ENCODE data around the gene TIGAR.
A peak's percentile ranks its signal among the peaks of the same experiment; 100 is the strongest.

The TIGAR gene

DNA sequence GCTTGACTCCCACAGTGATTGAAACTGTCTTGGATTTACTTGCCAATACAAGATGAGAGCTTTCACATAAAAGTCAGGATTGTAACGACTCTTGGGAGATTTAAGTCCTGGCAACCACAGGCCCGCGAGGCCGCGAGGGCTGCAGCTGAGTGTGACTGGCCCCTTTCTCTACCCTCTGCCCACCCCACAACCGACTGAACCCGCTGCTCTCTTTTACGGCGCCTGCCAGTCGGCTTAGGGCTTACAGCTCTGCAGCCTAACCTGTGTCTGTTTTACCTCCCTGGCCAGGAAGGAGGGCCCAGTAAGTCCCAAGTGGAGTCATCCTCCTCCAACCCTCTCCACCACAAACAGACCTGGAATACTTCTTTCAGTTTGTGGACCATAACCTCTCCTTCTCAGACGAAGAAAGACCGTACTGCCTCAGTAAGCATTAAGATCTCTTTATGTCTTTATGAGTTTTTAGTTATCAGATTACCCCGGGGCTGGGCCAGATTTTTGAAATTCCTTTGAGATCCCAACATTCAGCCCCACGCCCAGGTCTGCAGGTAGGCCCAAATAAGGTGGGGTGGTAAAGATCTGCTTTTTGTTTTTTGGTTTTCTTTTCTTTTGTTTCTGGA is 12.6 kb upstream of the TIGAR start:
- DNase-seq (ENCODE audit: low read depth): no peak
- no peak overlapping the region for H3K4me3 ChIP-seq (replicated peaks; ENCODE audit: low read depth, low read length)
- TF ChIP-seq, protein P1, sequence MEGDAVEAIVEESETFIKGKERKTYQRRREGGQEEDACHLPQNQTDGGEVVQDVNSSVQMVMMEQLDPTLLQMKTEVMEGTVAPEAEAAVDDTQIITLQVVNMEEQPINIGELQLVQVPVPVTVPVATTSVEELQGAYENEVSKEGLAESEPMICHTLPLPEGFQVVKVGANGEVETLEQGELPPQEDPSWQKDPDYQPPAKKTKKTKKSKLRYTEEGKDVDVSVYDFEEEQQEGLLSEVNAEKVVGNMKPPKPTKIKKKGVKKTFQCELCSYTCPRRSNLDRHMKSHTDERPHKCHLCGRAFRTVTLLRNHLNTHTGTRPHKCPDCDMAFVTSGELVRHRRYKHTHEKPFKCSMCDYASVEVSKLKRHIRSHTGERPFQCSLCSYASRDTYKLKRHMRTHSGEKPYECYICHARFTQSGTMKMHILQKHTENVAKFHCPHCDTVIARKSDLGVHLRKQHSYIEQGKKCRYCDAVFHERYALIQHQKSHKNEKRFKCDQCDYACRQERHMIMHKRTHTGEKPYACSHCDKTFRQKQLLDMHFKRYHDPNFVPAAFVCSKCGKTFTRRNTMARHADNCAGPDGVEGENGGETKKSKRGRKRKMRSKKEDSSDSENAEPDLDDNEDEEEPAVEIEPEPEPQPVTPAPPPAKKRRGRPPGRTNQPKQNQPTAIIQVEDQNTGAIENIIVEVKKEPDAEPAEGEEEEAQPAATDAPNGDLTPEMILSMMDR (IDR thresholded peaks at IDR 0.05; ENCODE audit: low read length, missing control alignments): no peak

DNA sequence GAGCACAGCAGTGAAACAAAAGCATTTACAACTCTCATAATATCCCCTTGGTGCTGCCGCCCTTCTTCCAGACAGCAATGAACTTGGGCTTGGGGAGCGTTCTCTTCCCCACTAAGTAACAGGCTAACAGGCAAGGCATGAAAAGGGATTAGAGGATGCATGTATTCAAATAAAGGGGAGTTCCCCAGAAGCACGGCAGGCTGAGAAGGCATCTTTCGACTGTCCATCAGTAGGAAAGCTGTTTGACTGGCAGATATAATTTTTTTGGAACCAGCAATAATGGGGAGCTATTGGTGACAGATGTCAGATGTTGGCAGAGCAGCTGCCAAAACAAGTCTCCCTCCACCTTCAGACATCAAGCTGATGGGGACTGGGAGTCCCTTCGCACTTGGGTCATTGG is 9.2 kb upstream of the TIGAR start:
- TF ChIP-seq, protein P1 (IDR thresholded peaks at IDR 0.05; ENCODE audit: low read length, missing control alignments): no peak
- no peak for DNase-seq (ENCODE audit: low read depth)
- H3K4me3 ChIP-seq (replicated peaks; ENCODE audit: low read depth, low read length): no peak overlapping the region

DNA sequence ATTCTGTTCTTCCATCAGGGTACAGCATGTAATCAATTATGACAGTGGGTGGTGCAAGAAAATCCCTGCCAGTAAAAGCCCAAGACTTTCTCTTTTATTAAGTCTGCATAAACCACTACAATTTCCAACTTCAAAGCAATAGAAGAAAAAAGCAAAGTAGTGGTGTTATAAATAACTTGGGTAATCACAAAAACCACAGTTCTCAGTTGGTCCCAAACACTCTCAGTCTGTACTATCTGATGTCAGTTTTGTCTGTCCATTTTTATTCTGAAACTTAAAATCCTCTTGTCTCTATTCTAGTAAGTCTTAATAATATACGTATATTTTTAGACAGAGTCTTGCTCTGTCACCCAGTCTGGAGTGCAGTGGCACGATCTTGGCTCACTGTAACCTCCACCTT is 8.8 kb upstream of the TIGAR start:
- DNase-seq (ENCODE audit: low read depth): no peak
- H3K4me3 ChIP-seq (replicated peaks; ENCODE audit: low read depth, low read length): no peak overlapping the region
- TF ChIP-seq, protein P1 (IDR thresholded peaks at IDR 0.05; ENCODE audit: low read length, missing control alignments): no peak

- TF ChIP-seq, protein P1 (IDR thresholded peaks at IDR 0.05; ENCODE audit: low read length, missing control alignments): no peak
- no peak for DNase-seq (ENCODE audit: low read depth)
- H3K4me3 ChIP-seq (replicated peaks; ENCODE audit: low read depth, low read length): peak overlapping the region; percentile 69
Observed at GRCh38 chr12:4320497-4320852, 538 bp upstream of the TIGAR start.

- no peak for DNase-seq (ENCODE audit: low read depth)
- H3K4me3 ChIP-seq (replicated peaks; ENCODE audit: low read depth, low read length): peak overlapping the region; percentile 8
- TF ChIP-seq, protein P1 (IDR thresholded peaks at IDR 0.05; ENCODE audit: low read length, missing control alignments): no peak
Observed at GRCh38 chr12:4322726-4323125, 1.7 kb downstream of the TIGAR start.

DNA sequence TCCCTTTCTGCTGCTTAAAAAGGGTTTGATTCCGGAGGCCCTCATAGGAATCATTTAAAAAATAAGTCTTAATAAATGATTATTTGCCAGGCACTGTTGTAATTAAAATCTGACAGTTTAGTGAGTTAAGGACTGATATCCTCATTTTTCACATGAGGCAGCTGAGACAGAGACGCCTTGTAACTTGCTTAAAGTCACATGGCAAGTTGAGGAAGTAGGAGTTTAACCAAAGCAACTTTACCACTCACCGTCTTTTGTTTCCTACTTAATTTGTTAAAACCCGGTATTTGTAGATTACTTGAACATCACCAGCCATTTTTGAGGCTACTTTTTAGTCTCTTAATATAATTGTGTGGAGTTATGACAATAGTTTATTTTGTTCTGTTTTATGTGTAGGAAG is 2.4 kb downstream of the TIGAR start:
- TF ChIP-seq, protein P1 (IDR thresholded peaks at IDR 0.05; ENCODE audit: low read length, missing control alignments): no peak
- no peak for DNase-seq (ENCODE audit: low read depth)
- H3K4me3 ChIP-seq (replicated peaks; ENCODE audit: low read depth, low read length): no peak overlapping the region

DNA sequence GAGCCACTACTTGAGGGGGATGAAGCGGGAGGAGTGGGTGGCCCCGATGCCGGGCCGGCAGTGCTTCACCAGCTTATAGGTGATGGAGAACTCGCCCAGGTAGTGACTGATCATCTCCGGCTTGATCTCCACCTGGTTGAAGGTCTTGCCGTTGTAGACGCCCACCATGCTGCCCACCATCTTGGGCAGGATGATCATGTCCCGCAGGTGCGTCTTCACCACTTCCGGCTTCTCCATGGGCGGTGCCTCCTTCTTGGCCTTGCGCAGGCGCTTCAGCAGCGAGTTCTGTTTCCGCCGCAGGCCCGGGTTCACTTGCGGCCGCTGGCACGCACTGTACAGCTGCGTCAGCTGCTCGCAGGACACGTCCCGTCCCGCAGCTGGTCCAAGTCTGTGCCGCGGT is 3.4 kb downstream of the TIGAR start:
- TF ChIP-seq, protein P1 (IDR thresholded peaks at IDR 0.05; ENCODE audit: low read length, missing control alignments): no peak
- DNase-seq (ENCODE audit: low read depth): no peak

More for the DNA sequence above, 3.4 kb downstream of the TIGAR start:
- no peak overlapping the region for H3K4me3 ChIP-seq (replicated peaks; ENCODE audit: low read depth, low read length)
